ENCODE measurements around the gene LRCOL1.

The LRCOL1 gene

GRCh38 chr12:132614861-132615578 lies 4.6 kb upstream of the LRCOL1 start (continued):
- TF ChIP-seq ZNF184 (tag by site-specific recombination; IDR thresholded peaks at IDR 0.05) (no peak), PRDM10 (tag by site-specific recombination; IDR thresholded peaks at IDR 0.05) (0 out of 2 replicates have a peak, but pooled peaks have one; percentile 39), ZNF302 (tag by site-specific recombination; IDR thresholded peaks at IDR 0.05; ENCODE audit: low read depth) (no peak)

GRCh38 chr12:132614029-132614428 lies 3.6 kb upstream of the LRCOL1 start:
- TF ChIP-seq ZNF121 (tag by site-specific recombination; IDR thresholded peaks at IDR 0.05) (peak; percentile 81), ZNF792 (tag by site-specific recombination; IDR thresholded peaks at IDR 0.05) (no peak)
- ChIA-PET POLR2A (no interaction called here), CTCF (interaction anchor here (0.6 to 6.4 kb wide), 11 partner anchors 9 to 460 kb away, joined by 3 to 68 read pairs (median 4); no protein-coding TSS in a partner anchor)

GRCh38 chr12:132611620-132612019 lies 1.2 kb upstream of the LRCOL1 start:
- CTCF ChIA-PET = interaction anchor here (1.2 to 1.9 kb wide), 2 partner anchors 8 to 11 kb away, joined by 4 read pairs; no protein-coding TSS in a partner anchor
- POLR2A ChIA-PET = no interaction called here
- TF ChIP-seq PATZ1 (tag by site-specific recombination; IDR thresholded peaks at IDR 0.05) = no peak
- TF ChIP-seq TRIM28 (IDR thresholded peaks at IDR 0.05; ENCODE audit: borderline replicate concordance, low read length) = peak; percentile 93; the same call in 1 of the 2 replicates
- no peak for TF ChIP-seq ZNF138 (tag by site-specific recombination; IDR thresholded peaks at IDR 0.05; ENCODE audit: borderline replicate concordance)
- peak; percentile 54; the same call in 1 of the 2 replicates for TF ChIP-seq SCRT1 (tag by site-specific recombination; IDR thresholded peaks at IDR 0.05; ENCODE audit: borderline replicate concordance)
- TF ChIP-seq ZNF837 (tag by site-specific recombination; IDR thresholded peaks at IDR 0.05) = no peak
- peak; percentile 74 for TF ChIP-seq SETDB1 (IDR thresholded peaks at IDR 0.05; ENCODE audit: insufficient read length, low read length)
- TF ChIP-seq ZBTB6 (tag by site-specific recombination; IDR thresholded peaks at IDR 0.05) = no peak
- peak; percentile 87 for TF ChIP-seq SCRT2 (tag by site-specific recombination; IDR thresholded peaks at IDR 0.05)

More at GRCh38 chr12:132614029-132614428, 3.6 kb upstream of the LRCOL1 start:
- Histone ChIP-seq H3K9me3 (ENCODE audit: control insufficient read depth, insufficient read depth, low read depth, low read length) (no peaks in the 10 kb centered on the region), H3K4me1 (ENCODE audit: control insufficient read depth, insufficient read depth, low read length) (no peaks in the 10 kb centered on the region), H3K27ac (ENCODE audit: extremely low read depth, low read depth, low read length) (no peak overlapping the region), H3K4me3 (ENCODE audit: low read depth, low read length) (no peak overlapping the region), H3K36me3 (ENCODE audit: control insufficient read depth in 2 of 2, insufficient read depth in 1 of 2, low read length in 2 of 2) (no peaks in the 10 kb centered on the region)

More at GRCh38 chr12:132611620-132612019, 1.2 kb upstream of the LRCOL1 start:
- no peaks in the 10 kb centered on the region for H3K4me1 ChIP-seq (ENCODE audit: control insufficient read depth, insufficient read depth, low read length)
- H3K9me3 ChIP-seq (ENCODE audit: control insufficient read depth, insufficient read depth, low read depth, low read length) = no peaks in the 10 kb centered on the region
- H3K36me3 ChIP-seq (ENCODE audit: control insufficient read depth in 2 of 2, insufficient read depth in 1 of 2, low read length in 2 of 2) = no peaks in the 10 kb centered on the region
- H3K27ac ChIP-seq (ENCODE audit: extremely low read depth, low read depth, low read length) = no peak overlapping the region
- no peak overlapping the region for H3K4me3 ChIP-seq (ENCODE audit: low read depth, low read length)
